ENCODE data around the gene FBXO24. TPM values are rescaled to one million over a fixed set of nuclear protein-coding genes. Genes with fewer than 3 reads are reported as not detected.

Gene FBXO24
- total RNA-seq, 4 donors from 2014 or later: 1.8 to 1.9 TPM; not detected in 2

DNA sequence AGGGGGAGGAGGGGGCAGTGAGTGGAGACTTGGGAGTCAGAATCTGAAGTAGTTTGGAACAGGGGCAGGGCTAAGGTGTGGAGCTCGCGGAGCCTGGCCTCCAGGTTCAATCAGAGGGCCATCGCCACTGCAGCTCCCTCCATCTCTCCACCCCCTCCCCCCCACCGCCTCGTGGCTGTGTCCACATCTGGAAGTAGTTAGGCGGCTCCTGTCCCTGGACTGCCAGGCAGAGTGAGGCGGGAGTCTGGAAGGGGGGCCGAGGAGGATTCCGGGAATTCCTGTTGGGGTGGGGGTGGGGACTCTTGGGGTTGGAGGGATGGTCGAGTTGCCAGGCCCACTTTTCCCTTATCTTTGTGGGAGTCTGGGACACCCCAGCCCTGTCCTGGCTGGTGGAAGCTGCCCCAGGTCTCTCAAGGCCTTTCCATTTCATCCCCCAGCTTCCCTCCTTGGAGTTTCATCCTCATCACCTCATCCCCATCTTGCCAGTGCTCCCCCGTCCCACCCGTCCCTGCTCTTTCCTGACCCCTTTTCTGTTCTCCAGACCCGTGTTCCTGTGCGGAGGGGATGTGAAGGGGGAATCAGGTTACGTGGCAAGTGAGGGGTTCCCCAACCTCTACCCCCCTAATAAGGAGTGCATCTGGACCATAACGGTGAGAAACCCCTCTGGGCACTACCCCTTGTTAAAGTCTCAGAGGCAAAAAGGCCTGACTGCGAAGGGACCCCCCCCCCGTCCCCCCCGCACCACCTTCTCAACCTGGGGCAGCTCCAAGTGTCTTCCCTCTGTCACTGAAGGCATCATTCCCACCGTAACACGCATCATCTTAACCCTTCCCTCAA, 17.0 kb downstream of the FBXO24 start:
- Histone ChIP-seq H3K27me3 (no peaks in the 10 kb centered on the region), H3K27ac (peak overlapping the region in 3 of 4 donors; percentile 79 to 87 (median 87)), H3K9me3 (no peaks in the 10 kb centered on the region), H3K4me1 (peaks cover 0 to 43% (median 14%) of the 10 kb centered on the region in 3 donors), H3K36me3 (no peaks in the 10 kb centered on the region), H3K4me3 (peak overlapping the region in 1 of 2 donors; percentile 65)
- peak; percentile 65 for ATAC-seq
- 32 to 35% methylated on average over 4 to 8 of the region's 21 CpGs for WGBS, 2 donors (ENCODE audit: low coverage in 1 of 2)
- peak; percentile 62 for TF ChIP-seq POLR2AphosphoS5 (IDR thresholded peaks at IDR 0.05)
- TF ChIP-seq EP300 (IDR thresholded peaks at IDR 0.05): no peak

DNA sequence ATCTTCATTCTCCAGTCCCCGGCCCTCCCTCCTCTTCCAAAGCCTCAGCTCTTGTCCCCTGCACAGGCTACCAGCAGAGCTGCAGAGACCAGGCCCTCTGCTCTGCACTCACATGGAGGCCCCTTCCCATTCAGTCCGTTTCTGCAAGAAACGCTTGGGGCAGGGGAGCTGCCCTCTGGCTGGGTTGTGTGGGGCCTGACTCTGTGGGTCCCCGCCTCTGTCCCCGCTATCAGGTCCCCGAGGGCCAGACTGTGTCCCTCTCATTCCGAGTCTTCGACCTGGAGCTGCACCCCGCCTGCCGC, 17.5 kb downstream of the FBXO24 start:
- WGBS, 2 donors (ENCODE audit: low coverage in 1 of 2): 12 to 22% methylated on average over 3 to 6 of the region's 10 CpGs
- Histone ChIP-seq H3K4me3 (peak overlapping the region; percentile 54 to 65), H3K36me3 (no peaks in the 10 kb centered on the region), H3K4me1 (peaks cover 0 to 43% (median 14%) of the 10 kb centered on the region in 3 donors), H3K27ac (peak overlapping the region; percentile 5 to 87 (median 83)), H3K27me3 (no peaks in the 10 kb centered on the region), H3K9me3 (no peaks in the 10 kb centered on the region)
- no peak for ATAC-seq
- TF ChIP-seq, protein P1, sequence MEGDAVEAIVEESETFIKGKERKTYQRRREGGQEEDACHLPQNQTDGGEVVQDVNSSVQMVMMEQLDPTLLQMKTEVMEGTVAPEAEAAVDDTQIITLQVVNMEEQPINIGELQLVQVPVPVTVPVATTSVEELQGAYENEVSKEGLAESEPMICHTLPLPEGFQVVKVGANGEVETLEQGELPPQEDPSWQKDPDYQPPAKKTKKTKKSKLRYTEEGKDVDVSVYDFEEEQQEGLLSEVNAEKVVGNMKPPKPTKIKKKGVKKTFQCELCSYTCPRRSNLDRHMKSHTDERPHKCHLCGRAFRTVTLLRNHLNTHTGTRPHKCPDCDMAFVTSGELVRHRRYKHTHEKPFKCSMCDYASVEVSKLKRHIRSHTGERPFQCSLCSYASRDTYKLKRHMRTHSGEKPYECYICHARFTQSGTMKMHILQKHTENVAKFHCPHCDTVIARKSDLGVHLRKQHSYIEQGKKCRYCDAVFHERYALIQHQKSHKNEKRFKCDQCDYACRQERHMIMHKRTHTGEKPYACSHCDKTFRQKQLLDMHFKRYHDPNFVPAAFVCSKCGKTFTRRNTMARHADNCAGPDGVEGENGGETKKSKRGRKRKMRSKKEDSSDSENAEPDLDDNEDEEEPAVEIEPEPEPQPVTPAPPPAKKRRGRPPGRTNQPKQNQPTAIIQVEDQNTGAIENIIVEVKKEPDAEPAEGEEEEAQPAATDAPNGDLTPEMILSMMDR (IDR thresholded peaks at IDR 0.05): no peak
- TF ChIP-seq EP300 (IDR thresholded peaks at IDR 0.05) (no peak), POLR2A (IDR thresholded peaks at IDR 0.05) (no peak), POLR2AphosphoS5 (IDR thresholded peaks at IDR 0.05) (no peak)

DNA sequence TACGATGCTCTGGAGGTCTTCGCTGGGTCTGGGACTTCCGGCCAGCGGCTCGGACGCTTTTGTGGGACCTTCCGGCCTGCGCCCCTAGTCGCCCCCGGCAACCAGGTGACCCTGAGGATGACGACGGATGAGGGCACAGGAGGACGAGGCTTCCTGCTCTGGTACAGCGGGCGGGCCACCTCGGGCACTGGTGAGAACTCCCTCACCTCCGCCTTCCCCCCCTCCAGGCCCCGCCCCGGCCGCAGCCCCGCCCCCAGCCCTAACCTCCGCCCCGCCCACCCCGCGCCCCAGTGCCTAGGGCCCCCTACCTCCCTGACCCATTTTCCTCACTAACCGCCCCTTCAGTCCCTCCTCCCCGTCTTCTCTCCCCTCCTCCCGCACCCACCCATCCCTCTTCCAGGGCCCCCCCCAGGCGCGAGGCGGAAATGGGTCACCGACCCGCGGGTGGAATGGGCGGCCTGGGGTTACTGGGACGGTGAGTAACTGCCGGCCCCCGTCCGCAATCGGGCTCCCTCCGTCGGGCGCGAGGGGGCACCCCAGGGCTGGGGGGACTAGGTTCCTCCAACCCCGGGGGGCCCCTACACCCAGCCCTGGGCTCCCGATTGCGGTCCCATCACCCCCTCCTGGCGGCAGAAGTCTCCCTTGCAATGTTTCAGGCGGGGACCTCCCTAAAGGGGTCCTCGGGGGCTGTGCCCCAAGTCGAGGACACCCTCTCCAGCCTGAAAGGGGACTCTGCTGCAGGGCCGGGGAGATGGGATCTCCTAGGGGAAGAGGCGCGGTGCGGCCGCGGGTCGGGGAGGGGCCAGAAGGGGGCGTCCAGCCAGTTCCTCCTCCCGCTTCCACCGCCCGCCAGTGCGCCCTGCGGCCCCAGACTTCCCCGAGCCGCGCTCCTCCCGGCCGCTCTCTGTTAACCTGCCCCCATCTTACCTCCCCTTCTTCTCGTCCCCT, 18.2 kb downstream of the FBXO24 start:
- peak overlapping the region; percentile 39 to 87 (median 83) for H3K27ac ChIP-seq
- ATAC-seq: peak; percentile 84
- H3K27me3 ChIP-seq: no peaks in the 10 kb centered on the region
- H3K9me3 ChIP-seq: no peaks in the 10 kb centered on the region
- peak overlapping the region; percentile 54 to 65 for H3K4me3 ChIP-seq
- peaks cover 0 to 43% (median 14%) of the 10 kb centered on the region in 3 donors for H3K4me1 ChIP-seq
- no peaks in the 10 kb centered on the region for H3K36me3 ChIP-seq
- WGBS, 2 donors (ENCODE audit: low coverage in 1 of 2): 0% methylated on average over 7 of the region's 70 CpGs; no CpG with 5 or more reads in 1 of the 2 donors
- TF ChIP-seq POLR2A (IDR thresholded peaks at IDR 0.05) (peak; percentile 36 to 39), EP300 (IDR thresholded peaks at IDR 0.05) (no peak), POLR2AphosphoS5 (IDR thresholded peaks at IDR 0.05) (peak; percentile 50)
- TF ChIP-seq, protein P1 (IDR thresholded peaks at IDR 0.05): peak in 3 of 4 experiments; percentile 39 to 70 (median 50)

DNA sequence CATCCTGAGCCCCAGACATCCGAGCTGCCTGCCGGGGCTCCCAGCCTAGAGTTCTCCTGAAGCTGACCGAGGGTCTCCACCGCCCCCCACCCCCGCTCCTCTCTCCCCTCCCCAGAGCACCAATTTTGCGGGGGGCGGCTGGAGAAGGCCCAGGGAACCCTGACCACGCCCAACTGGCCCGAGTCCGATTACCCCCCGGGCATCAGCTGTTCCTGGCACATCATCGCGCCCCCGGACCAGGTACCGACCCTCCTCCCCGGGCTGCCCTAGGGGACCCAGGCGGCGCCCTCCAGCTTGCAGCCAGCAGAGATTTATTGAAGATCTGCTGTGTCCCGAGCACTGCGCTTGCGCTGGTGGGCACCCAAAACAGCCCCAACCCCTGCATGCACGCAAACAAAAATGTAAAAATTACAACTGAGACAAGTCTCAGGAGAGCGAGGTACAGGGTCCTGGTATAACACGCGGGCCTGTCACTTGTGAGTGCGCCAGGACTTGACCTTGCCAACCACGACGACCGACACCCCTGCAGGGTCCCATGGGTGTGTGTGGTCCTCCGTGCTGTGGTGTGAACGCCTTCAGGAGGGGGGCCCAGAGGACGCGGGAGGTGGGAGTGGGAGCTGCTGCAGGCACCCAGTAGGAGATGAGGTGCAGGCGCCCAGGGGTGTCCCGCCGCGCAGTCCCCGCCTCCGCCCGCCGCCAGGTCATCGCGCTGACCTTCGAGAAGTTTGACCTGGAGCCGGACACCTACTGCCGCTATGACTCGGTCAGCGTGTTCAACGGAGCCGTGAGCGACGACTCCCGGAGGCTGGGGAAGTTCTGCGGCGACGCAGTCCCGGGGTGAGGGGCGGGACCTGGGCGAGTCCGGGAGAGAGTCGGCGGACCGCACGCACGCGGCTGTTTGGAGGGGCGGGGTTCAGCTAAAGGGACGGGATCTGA, 19.1 kb downstream of the FBXO24 start:
- 0 to 12% methylated on average over 2 to 19 of the region's 68 CpGs for WGBS, 2 donors (ENCODE audit: low coverage in 1 of 2)
- no peak for TF ChIP-seq POLR2A (IDR thresholded peaks at IDR 0.05)
- TF ChIP-seq, protein P1 (IDR thresholded peaks at IDR 0.05): no peak
- no peak for TF ChIP-seq POLR2AphosphoS5 (IDR thresholded peaks at IDR 0.05)
- ATAC-seq: no peak

More for the DNA sequence above, 19.1 kb downstream of the FBXO24 start:
- no peaks in the 10 kb centered on the region for H3K9me3 ChIP-seq
- peak overlapping the region in 3 of 4 donors; percentile 79 to 87 (median 87) for H3K27ac ChIP-seq
- peak overlapping the region; percentile 54 to 65 for H3K4me3 ChIP-seq
- H3K36me3 ChIP-seq: no peaks in the 10 kb centered on the region
- peaks cover 0 to 43% (median 14%) of the 10 kb centered on the region in 3 donors for H3K4me1 ChIP-seq
- H3K27me3 ChIP-seq: no peaks in the 10 kb centered on the region

Measured in gastroesophageal sphincter (tissue), 4 donors.